Measurements from ENCODE around the gene LITAFD.

LITAFD gene

GRCh38 chr16:8877894-8878522, 4.1 kb upstream of the LITAFD start:
- no peak overlapping the region for H3K4me3 ChIP-seq (ENCODE audit: low read depth, low read length)
- TF ChIP-seq CTCF (conservative IDR thresholded peaks at IDR 0.05; ENCODE audit: low read depth, low read length): no peak

DNA sequence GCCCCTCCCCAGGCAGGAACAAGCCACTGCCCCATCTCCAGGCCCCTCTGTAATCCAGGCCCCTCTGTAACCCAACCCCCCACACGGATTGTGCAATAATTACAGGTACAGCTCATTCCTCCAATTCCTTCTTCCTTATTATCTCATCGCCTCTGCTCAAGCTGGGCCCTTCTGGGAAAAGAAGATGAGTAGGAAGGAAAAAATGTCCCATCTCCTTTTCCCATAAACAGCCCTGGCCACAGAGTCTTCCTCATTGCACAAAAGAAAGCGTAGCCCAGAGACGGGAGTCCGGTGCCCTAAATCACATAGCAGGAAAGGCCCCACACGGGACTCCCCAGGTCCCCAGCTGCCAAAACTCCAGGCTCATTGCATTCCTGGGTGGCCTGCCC, 3.6 kb upstream of the LITAFD start:
- TF ChIP-seq CTCF (conservative IDR thresholded peaks at IDR 0.05; ENCODE audit: low read depth, low read length): no peak
- no peak overlapping the region for H3K4me3 ChIP-seq (ENCODE audit: low read depth, low read length)
- DNase-seq (ENCODE audit: low read depth): peak; percentile 71

More at GRCh38 chr16:8877894-8878522, 4.1 kb upstream of the LITAFD start:
- no peak for DNase-seq (ENCODE audit: low read depth)

GRCh38 chr16:8880839-8881510, 1.2 kb upstream of the LITAFD start:
- no peak for TF ChIP-seq CTCF (conservative IDR thresholded peaks at IDR 0.05; ENCODE audit: low read depth, low read length)
- H3K4me3 ChIP-seq (ENCODE audit: low read depth, low read length): no peak overlapping the region
- no peak for DNase-seq (ENCODE audit: low read depth)

- DNase-seq (ENCODE audit: low read depth): no peak
- no peak overlapping the region for H3K4me3 ChIP-seq (ENCODE audit: low read depth, low read length)
- TF ChIP-seq CTCF (conservative IDR thresholded peaks at IDR 0.05; ENCODE audit: low read depth, low read length): no peak
These were observed 700 bp downstream of the LITAFD start for GRCh38 chr16:8882725-8883377.

DNA sequence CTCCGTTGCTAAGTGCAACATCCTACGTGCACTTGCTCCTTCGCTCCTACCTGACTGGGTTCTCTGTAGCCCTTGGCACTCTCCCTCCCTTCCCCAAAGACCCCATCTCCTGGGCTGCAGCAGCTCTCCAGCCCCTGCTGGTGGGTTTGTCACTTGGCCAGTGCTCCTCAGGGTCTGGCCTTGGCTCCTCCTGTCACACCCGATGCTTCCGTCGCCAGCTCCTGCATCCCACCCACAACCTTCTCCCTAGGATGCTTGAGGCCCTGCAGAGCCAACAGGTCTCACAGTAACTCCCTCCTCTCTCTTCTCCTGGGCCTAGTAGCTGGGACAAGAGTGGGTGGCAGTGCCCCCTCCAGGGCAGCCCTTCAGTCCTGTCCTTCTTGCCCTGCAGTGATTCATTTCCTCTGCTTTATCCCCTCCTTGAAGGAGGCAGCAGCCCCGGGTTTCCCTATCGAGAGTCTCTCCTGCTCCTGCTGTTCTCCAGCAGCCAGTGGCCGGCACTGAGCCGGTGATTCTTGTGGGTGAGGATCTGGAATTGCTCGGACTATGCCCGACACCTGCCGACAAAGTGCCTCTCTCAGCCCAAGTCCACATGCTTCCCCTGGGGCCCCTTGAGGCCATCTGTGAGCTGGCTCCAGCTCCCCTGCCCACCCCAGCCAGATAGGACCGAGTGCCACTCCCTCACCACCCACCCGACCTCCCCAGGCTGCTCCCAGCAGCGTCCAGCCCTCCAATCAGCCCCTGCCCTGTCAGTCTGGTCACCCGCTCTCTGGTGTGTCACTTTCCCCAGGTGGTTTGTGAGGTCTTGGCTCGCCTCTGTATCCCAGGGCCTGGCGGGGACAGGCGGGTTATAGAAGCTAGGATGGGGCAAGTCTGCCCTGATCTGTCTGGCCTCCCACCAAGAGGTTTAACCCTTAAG, 3.8 kb downstream of the LITAFD start:
- H3K4me3 ChIP-seq (ENCODE audit: low read depth, low read length): no peak overlapping the region
- no peak for DNase-seq (ENCODE audit: low read depth)
- TF ChIP-seq CTCF (conservative IDR thresholded peaks at IDR 0.05; ENCODE audit: low read depth, low read length): peak; percentile 12

DNA sequence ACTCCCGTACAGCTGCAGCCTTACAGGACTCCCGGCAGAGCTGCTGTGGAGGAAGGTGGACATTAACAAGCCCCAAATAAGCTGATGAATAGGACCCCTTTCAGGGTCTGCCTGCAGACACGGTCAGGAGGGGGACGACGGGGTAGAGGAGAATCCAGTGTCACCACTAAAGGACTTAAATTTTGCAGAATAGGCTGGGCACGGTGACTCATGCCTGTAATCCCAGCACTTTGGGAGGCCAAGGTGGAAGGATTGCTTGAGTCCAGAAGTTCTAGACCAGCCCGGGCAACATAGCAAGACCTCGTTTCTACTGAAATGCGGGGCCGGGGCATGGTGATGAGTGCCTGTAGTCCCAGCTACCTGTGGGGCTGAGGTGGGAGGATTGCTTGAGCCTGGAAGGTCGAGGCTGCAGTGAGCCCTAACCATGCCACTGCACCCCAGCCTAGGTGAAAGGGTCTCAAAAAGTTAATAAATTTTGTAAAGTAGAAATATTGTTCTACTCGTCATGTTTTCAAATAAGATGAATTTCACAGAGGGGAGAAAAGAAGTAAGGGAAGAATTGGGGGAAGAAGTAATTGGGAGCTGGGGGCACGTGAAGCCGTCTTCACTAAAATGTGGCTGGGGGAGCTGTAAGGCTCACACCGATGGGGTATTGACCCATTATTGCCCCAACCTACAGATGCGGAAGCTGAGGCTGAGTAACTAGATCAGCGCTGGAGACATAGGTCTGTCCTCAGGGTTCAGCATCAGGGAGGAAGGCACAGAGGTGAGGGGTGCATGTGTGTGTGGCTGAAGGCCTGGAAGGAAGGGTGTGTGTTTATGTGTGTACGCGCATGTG, 4.7 kb downstream of the LITAFD start:
- H3K4me3 ChIP-seq (ENCODE audit: low read depth, low read length): no peak overlapping the region
- TF ChIP-seq CTCF (conservative IDR thresholded peaks at IDR 0.05; ENCODE audit: low read depth, low read length): no peak
- no peak for DNase-seq (ENCODE audit: low read depth)

Measured in choroid plexus epithelial cell (primary cell).